Stimulated activated naive CD4-positive, alpha-beta T cell treated with Interleukin-2 at 50 U/mL for 16 hours (primary cell): ENCODE measurements around the gene LRCH3.
"Not testable (repeated sequence)": the region's sequence is repeated elsewhere in the genome, so short reads cannot be mapped to it uniquely, and the experiment has no call there.

Experiments used
- DNase-seq: peaks from one replicate; lab custom pipeline; 2025; lab: John Stamatoyannopoulos, UW

LRCH3 gene

DNA sequence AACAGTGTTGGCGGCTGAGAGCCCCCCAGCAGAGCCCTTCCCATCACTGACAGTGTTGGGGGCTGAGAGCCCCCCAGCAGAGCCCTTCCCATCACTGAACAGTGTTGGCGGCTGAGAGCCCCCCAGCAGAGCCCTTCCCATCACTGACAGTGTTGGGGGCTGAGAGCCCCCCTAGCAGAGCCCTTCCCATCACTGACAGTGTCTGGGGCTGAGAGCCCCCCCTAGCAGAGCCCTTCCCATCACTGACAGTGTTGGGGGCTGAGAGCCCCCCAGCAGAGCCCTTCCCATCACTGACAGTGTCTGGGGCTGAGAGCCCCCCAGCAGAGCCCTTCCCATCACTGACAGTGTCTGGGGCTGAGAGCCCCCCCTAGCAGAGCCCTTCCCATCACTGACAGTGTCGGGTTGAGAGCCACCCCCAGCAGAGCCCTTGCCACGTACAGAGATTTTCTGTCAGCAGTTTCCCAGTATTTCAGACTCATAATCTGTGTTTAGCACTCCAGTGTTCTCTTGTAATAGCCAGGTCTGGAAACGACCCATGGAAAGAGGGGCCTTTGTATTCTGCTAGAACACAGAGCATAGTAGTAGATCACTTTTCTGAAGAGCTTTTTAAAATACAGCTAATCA lies 96.5 kb downstream of the LRCH3 start:
- not testable (repeated sequence) for DNase-seq

DNA sequence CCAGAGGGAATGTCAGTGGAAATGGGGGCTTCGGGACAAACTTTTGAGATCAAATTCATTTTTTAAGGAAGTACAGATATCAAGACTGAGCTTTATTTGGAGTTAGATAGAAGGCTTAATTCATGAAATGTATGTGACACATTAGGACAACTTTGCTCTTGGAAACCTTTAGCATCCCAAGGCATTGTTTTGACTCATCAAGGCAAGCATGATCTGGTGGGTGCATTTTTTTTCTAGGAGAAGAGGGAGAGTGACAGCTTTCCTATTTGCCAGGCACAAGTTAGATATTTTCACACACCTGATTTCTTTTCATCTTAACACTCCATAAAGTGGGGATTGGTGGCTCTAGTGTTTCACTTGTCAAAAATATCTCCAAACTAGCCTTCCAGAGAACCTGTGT lies 97.5 kb downstream of the LRCH3 start:
- DNase-seq: no peak

DNA sequence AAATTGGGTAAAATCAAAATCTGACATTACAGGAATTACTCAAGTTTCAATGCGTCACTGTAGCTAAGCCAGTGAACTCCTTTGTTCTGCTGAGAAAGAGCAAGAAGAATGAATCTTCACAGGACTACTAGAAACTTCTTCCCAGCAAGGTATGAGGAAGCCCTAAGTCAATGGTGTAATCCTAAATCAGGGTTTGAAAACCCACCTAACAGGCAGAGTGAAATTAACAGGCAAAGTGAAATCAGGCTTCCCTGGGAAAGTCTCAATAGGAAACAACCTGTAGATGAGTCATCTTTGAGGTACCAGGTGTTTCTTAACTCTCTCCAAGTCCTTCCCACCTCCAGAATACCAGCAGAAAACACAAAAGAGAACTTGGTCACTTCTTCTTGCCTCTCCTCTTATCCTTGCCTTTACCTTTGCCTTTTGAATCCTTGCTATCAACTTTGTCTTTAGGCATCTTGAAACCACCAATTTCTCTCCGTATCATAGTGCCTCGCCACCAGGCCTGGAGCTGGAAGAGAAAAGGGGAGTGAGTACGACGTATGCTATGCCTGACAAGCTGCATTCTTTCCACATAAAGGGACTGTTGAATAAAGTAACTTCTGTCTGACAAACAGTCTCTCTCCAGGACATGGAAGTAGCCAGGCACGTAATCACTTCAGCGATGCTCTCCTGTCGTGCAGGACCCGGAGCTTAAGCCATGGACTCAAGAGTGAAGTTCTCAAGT lies 98.3 kb downstream of the LRCH3 start:
- no peak for DNase-seq

DNA sequence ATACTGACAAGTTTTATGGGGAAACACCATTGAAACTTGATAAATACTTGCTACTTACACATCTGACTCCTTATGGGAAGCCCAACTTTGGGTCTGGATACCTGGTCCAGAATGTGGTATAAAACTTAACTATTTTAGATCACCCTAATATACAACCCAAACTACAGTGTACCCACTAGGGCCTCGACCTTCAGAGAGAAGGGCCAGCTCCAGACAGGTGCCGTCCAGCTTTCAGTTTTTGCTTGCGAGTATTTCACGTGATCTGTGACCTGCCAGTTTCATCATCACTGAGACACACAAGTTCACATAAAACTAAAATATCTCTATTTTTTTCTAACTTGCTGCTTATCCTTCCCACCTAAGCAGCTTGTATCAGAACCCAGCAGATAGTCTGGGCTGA lies 99.6 kb downstream of the LRCH3 start:
- DNase-seq: no peak

DNA sequence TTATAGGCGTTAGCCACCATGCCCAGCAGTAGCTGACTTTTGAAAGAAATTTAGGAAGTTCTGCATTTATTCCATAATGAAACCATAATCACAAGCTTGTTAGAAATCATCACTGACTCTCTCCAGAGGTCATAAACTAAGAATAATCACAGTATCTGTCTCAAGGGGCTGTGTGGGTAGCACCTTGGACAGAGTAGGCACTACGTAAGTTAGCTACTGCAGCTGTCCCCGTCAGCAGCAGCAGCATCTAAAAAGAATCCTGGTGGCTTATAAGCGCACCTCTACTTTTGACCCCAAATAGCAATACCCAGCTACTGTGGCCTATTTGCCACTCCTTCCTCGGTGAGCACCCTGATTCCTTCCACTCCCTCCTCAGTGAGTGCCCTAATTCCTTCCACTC lies 101.1 kb downstream of the LRCH3 start:
- DNase-seq: no peak

DNA sequence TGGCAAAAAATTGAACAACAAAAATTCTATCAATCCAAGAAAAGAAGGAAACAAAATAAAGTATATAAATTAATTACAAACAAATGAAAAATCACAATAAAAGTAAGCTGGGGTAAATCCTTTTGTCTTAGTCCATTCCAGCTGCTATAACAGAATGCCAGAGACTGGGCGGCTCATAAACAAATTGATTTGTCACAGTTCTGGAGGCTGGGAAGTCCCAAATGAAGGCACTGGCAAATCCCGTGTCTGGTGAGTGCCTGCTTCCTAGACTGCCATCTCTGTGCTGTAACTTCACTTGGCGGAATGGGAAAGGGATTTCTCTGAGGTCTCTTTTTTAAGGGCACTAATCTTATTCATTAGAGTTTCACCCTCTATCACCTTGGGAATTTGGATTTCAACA lies 105.4 kb downstream of the LRCH3 start:
- DNase-seq: no peak

DNA sequence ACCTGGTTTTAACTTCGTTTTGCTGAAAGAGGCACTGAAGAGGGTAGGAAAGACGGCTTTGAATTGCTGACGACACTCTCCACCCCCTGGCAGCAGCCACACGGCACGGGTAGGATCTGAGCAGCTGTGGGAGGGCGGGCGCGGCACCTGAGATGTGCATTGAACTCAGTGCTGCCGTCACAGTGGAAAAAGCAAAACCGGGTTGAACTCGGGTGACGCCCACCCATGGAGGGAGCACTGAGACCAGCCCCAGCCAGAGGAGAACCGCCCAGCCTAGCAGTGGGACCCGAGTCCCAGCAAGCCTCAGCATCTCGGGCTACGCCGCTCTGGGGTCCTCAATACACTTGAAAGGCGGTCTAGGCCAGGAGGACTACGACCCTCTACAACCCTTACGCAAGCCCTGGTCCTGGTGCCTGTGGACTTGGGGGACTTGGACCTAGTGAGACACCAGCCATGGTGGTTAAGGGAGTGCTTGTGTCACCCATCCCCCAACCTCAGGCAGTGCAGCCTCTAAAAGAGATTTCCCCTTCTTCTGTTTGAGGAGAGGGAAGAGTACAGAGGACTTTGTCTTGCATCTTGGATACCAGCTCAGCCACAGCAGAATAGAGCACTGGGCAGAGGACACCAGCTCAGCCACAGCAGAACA lies 108.9 kb downstream of the LRCH3 start:
- no peak for DNase-seq

DNA sequence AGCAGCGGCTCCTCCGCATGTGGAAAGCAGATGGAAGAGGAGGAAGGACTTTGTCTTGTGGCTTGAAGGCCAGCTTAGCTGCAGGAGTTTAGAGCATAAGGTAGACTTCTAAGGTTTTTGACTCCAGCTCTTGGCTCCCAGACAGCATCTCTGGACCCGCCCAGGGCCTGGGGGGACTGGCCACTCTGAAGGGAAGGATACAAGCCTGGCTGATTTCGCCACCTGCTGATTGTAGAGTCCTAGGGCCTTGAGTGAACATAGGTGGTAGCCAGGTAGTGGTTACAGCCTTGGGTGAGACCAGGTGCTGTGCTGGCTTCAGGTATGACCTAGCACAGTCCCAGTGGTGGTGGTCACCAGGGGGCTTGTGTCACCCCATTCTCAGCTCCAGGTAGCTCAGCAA lies 110.6 kb downstream of the LRCH3 start:
- no peak for DNase-seq

DNA sequence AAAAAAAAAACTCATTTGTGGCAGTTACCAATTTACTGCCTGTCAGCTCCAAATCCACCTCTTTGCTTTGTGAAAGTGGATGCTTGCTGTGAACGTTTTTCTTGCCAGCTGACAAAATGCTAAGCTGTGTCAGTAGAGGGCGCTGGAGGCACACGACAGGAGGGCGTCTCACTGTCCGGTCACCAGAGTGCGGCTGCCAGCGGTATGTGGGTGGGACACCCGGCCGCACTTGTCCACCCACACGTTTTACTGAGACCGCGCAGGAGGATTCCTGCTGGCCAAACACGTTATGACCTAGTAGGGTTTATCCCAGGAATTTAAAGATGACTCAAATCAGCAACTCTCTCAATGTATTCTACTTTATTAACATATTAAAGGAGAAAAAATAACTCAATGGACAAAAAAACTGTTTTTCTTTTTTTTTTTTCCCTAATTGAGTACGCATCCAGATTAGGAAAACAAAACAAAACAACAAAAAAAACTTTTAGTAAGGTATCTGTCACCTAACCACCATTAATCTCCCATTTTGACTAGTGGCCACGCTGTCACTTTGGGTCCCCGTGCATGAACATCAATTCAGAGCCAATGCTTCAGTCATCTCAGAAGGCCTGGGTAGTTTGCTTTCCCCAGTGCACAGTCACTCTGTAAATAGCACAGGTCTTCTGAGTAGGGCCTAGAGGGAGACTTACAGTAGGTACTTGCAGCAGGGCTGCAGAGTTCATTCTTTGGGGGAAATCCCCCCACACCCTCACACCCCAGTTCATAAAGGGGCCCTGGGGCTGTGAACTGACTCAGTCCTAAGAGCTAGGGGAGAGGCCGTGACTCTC lies 115.2 kb downstream of the LRCH3 start:
- peak; percentile 82 for DNase-seq

DNA sequence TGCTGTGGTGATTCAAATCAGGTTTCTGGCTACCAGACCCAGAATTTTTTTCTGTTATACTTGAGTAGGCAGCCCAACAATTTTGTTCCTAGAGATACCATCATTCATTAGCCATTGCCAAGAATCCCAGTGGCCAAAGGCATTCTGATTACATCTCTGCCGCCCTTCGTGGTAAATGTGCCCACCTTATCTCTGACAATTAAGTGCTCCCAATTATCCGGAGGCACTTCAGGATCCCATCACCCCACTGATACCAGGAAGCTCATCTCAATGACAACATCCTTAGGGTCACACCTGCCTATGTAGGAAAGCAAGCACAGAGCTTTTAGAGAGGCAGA lies 115.8 kb downstream of the LRCH3 start:
- DNase-seq: no peak

DNA sequence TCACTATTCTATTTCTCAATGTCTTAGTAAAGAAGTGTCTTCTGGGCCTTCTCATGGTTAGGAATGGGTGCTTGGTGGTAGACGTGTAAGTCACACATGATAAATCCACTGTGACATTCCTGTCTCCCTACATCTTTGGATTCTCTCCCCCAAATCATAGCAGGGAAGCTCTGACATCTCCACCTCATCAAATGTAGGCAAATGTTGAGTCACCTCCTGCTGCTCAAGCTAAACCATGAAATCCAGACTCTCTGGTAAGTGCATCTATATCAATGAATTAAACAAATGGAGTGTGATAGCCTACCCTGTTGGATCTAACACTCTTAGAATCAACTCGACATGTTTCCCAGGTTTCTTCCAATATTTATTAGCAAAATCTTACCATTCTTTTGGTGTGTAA lies 116.1 kb downstream of the LRCH3 start:
- DNase-seq: no peak

DNA sequence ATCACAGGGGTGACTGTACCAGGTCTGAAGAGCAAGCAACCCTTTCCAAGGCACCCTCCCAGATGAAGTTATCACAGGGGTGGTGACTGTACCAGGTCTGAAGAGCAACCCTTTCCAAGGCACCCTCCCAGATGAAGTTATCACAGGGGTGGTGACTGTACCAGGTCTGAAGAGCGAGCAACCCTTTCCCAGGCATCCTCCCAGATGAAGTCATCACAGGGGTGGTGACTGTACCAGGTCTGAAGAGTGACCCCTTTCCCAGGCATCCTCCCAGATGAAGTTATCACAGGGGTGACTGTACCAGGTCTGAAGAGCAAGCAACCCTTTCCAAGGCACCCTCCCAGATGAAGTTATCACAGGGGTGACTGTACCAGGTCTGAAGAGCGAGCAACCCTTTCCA lies 117.5 kb downstream of the LRCH3 start:
- not testable (repeated sequence) for DNase-seq

DNA sequence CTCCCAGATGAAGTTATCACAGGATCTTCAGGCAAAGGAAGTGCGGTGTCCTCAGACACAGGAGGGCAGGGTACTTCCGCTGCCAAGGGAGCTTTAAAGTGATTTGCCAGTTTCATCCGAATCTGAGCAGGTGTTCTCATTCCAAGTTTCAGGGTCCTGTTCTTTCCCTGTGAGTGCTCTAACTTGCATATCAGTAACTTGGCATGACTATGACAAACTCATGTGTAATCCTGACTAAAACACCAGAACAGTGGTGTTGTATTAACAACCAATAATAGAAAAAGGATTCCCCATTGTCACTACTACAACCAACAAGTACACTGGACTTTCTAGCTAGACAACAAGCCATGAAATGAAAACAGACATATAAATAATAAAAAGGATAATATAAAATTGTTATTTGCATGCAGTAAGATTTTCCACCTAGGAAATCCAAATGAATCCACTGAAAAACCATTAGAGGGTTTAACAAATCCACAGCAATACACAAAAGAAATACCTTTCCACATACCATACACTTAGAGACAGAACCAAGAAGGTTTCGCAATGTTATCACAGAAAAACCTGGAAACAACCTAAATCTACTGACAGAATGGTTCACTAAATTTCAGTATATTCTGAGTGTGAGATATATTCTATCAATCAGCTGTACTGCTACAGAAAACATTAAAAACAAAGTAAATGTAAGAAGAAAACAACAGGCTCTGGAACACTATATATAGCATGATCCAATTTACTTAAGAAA lies 118.1 kb downstream of the LRCH3 start:
- no peak for DNase-seq

DNA sequence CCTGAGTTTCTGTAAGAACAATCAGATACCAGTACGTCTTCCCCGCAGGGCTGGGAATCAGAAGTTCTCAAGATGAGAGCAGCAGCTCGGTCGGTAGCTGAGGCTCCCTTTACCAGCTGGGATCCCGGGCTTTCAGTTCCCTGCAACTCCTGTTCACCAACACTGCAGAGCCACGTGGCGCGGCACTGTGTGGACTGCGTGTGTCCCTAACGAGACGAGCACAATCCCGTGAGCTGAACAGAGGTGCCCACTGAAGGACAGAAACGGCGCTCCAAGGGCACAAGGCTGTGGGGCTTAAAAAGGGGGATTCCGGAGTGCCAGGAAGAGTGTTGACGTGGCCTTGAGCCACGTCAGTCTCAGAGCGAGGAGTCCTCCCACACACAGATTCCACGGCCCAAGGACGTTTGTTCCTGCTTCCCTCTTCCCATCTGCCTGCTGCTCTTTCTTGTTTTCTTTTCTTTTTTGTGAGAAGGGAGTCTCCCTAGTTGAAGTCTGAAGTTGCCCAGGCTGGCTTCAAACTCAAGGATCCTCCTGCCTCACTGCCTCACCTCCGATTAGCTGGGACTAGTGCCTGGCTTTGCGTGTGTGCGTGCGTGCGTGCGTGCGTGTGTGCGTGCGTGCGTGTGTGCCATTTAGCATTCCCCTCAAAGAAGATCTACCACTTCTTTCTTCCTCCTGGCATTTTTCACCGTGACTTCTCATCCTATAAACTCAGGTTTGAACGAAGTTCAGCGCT lies 121.9 kb downstream of the LRCH3 start:
- peak; percentile 15 for DNase-seq

DNA sequence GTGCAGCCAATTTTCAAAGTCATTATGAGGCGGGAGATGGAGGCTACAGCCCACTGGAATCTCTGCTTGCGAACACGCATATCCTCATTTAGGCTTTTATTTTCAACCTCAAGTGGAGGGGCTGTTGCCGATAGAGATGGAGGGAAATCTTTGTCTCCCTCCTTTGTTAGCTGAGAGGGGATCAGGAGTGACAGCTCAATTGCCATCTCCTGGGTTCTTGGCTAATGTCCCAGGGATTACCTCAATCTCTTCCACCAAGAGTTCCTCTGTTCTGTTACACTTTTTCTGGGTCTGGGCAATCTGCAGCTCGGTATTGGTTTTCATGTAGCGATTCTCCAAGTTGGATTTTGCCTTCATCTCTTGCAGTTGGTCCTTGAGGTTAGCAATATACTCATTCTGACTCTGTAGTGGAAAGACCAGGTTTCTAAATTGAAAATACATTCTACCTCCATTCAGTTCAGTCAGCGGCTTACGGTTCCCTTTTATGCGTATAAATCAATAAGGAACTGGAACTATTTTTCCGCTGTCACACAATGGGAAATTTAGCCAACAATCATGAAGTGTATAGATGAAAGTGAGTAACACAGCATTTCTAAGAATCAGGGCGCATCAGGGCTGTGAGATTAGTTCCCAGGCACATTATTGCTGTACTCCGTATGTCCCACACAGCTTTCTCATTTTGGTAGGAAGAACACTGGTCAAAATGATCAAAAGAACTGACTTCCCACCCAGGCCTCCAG lies 122.8 kb downstream of the LRCH3 start:
- no peak for DNase-seq

DNA sequence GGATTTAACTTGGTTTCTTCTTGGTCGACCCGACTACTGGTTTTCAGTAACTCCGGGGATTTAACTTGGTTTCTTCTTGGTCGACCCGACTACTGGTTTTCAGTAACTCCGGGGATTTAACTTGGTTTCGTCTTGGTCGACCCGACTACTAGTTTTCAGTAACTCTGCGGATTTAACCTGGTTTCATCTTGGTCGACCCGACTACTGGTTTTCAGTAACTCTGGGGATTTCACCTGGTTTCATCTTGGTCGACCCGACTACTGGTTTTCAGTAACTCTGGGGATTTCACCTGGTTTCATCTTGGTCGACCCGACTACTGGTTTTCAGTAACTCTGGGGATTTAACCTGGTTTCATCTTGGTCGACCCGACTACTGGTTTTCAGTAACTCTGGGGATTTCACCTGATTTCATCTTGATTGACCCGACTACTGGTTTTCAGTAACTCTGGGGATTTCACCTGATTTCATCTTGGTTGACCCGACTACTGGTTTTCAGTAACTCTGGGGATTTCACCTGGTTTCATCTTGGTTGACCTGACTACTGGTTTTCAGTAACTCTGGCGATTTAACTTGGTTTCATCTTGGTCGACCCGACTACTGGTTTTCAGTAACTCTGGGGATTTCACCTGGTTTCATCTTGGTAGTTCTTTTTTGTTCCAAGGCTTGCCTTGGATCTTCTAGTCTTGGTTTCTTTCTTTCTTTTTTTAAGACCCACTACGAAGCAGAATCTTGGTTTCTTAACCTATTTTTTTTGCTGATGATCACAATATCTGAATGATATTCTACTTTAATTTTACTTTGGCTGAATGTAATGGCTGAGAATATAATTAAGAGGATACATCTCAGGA lies 130.6 kb downstream of the LRCH3 start:
- not testable (repeated sequence) for DNase-seq

DNA sequence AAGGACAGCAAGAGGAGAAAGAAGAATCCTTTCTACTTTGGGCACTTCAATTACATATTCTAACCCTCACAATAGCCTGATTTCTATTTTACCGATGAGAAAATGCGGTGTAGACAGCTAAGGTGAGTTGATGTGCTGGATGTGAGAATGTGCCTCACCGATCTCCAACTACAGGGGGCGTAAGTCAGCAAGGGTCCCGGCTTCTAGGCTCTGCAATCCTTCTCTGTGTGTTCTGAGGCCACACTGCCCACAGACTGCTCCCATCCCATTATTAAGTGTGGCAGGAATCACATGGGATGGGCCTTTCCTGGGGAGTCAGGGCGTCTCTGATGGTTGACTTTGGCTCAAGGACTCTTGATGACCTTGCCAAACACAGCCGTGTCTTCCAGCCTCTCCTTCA lies 135.4 kb downstream of the LRCH3 start:
- no peak for DNase-seq

DNA sequence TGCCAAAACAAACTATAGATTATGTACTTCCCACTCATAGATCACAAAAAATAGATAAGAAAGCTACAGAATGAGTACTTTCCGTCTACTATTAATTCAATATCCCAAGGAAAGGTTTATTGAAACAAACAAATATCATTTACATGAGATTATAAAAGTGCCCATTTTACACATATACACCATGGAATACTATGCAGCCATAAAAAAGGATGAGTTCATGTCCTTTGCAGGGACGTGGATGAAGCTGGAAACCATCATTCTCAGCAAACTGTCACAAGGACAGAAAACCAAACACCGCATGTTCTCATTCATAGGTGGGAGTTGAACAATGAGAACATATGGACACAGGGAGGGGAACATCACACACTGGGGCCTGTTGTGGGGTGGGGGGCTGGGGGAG lies 136.5 kb downstream of the LRCH3 start:
- not testable (repeated sequence) for DNase-seq

DNA sequence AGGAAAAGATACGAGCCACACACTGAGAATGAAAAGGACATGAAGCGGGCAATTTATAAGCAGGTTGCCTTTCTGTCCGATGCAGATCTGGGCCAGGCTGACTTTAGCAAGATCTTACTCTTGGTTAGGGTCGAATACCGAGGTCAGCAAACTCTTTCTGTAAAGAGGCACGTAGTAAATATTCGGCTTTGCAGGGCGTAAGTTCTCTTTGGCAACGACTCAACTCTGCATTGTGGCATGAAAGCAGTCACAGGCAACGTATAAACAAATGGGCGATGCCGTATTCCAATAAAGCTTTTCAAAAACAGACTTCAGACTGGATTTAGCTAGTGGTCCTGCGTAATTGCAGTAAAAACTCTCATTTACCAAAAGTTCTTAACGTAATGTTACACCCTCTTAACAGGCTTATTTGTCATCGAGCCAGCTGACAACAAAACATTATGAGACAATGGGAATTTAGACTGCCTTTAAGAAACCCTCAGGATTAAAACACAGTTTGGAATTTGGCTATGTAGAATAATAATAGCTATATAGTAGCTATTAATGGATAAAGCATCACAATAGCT lies 145.8 kb downstream of the LRCH3 start:
- DNase-seq: no peak
